HG02981 (cell line): ENCODE data around the gene ATRIP.

ENCODE experiments used
- ATAC-seq: cut with Tn5 transposase; IDR thresholded peaks from one replicate; pipeline ENCODE4 v1.9.1; 2021; ENCODE audit warnings: mild to moderate bottlenecking, moderate library complexity; ENCODE audit not compliant: unreplicated experiment

ATRIP gene

DNA sequence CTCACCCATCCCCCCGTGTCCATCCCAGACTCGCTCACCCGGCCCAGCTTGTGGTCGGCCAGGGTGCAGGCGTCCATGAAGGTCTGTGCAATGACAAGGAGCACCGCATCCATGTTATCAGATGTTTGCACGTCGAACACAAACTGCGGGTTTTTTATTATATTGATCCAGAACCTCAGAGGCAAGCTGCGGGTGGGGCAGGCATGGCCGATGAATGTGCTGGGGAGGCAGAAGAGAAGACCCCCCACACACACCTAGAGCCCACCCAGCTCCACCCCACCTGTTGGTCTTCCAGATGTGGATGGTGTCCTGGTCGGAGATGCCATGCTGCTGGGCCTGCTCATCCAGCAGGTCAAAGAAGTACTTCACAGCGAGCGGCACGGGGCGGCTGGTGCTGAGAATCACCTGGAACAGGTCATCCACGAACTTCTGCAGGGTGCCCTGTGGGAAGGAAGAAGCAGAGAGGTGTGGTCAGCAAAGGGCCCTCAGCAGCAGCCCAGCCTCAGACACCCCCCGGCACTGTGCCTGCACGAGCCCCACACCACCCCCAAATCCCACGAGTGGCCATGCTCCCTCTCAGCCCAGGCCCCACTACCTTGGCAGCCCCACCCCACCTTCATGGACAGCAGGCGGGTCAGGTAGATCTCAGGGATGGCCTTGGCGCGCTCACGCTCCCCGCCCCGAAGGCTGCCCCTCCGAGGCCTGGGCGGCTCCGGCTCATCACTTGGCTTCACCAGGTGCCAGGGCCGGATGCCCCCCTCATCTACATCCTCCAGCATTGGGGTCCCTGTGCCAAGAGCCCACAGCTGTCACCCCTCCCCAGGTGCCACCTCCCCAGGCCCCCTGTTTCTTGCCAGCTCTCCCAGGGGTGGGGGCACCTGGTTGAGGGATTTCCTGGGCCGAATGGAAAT, 37.0 kb upstream of the ATRIP start:
- ATAC-seq, result no peak

GRCh38 chr3:48410205-48411040, 36.1 kb upstream of the ATRIP start:
- no peak for ATAC-seq

DNA sequence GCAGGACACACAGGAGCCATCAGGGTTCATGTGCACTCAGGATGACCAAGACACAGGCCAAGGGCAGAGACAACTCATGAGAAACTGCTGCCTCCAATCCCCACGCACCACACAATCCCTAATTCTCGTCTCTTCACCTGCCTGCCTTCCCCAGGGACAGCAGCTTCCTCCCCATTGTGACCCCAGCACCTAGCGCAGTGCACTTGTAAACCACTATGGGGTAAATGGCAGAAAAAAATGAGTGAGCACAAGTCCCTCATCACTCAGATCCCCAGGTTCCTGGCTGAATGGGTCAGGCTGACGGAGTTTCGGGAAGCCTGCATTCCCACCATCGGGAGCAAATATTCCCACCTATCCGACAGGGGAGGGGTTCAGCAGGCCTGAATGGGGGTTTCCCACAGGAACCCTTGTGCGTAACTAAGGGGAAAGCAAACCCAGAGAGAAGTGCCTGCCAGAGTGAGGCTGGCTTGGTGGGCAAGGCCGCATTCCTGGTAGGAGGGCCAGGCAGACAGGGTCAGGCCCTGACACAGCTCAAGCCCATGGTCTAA, 35.4 kb upstream of the ATRIP start:
- no peak for ATAC-seq

DNA sequence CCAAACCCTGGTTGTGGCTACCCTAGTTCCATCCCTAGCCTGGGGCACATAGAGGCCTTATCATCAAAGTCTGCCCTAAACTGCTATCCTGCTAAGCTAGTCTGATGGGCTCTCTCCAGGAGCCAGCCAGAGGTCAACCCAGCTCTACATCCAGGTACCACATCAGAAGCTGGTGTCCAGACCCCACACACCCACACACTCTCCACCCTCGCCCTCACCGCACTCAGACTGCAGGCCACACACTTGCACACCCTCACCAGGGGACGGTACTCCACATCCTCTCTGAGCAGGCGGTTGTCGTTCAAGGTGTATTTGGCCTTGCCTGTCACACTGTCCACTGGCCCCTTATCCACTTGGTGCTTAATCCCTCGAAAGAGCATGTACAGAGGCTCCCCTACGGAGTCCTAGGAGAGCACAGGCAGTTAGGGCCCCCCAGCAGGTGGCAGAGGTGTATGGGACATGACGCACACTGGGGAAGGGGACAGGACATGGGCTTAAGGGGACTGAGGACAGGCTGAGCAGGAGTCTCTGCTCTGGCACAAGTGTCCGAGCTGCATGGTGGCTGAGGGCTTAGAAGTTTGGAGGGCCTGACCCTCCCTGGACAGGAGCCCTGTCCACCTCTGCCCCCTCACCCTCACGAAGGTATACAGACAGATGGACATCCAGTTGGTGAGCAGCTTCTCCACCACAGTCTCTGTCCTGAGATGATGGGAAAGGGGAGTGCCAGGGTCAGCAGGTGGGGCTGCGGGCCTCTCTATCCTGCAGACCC, 34.7 kb upstream of the ATRIP start:
- ATAC-seq, result no peak

DNA sequence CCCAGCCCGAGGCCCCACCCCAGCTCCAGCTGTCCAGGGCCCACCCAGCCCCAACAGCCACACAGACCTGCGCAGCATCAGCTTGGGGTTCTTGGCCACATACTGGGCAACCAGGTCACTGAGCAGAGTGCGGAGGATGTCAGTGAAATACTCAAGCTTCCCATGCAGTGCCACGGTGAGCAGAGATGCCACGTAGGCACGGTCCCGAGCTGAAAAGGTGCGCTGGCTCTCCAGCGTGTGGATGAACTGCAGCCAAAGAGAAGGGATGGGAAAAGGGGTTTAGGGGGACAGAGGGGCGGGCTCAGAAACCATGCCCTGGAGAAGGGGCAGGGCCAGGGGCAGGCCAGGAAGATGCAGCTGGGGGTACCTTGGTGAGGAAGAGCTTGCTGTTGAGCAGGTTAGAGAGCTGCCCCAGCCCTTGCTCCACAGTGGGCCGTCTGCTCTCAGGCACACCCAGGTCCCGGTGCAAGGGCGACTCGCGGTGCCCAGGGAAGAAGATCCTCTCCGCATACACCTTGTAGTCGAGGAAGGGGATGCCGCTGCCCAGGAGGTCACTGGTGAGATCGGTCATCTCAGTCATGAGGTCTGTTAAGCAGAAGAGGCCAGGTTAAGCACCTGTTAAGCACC, 34.0 kb upstream of the ATRIP start:
- ATAC-seq, result no peak

DNA sequence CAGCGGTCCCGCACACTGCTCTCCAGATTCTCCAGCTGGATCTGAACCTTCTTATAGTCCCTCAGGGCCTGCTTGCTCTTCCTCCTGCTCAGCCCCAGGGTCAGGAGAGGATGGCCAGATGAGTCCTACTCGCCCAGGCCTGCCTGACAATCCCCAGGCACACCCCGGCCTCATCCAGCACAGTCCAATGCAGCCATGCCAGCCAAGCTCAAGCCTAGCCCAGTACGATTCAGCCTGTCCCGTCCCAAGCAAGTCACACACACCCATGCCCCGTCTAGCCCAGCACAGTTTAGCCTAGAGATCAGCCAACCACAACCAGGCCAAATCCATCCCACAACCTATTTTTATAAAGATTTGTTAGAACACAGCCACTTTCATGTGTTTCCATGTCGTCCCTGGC, 33.5 kb upstream of the ATRIP start:
- no peak for ATAC-seq

DNA sequence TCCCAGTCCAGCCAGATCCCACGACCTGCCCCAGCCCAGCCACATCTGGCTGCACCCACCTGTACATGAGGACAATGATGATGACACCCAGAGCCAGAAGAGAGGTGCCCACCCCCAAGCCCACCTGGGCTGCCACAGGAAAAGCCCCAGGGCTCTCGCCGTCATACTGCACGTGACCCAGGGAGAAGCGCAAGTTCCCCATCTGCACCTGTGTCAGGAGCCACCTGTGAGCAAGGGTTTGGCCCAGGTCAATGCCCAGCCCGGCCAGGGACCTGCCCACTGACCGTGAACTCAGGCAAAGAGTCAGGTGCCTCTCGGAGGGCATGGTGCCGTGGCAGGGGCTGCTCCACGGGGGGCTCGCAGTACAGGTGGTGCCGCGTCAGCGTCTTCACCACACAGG, 32.9 kb upstream of the ATRIP start:
- no peak for ATAC-seq

GRCh38 chr3:48414376-48415250, 31.9 kb upstream of the ATRIP start:
- ATAC-seq, result no peak

DNA sequence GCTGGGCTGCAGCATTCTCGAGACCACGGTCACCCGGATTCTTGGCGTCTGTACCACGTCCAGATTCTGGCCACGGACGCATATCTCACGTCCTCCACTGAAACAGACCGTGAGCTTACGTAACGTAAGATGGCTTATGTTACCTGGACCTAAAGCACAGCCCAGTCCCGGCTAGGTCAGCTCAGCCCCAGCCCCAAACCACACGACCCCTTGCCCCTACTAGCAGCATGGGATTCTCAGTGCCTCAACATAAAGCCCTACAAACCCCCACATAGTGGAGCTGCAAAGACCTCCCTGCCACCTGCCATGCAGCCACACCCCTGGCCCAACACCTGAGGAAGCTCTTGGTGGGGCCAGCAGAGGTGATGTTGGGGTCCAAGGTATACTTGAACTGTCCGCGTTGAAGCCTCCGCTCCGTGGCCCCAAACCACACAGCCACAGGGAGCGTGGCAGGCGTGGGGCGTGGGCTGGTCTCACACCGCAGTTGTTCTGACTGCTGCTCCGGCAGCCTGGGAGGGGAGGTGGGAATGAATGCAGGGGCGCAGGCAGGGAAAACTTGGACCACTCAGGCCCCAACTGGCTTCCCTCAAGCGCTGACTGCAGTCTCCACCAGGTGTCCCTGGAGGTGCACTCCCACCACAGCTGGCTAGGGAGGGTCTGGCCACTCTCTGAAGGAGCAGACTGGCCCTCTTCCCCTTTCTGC, 31.1 kb upstream of the ATRIP start:
- ATAC-seq, result no peak

- no peak for ATAC-seq
These were observed 30.4 kb upstream of the ATRIP start for GRCh38 chr3:48416091-48416505.

DNA sequence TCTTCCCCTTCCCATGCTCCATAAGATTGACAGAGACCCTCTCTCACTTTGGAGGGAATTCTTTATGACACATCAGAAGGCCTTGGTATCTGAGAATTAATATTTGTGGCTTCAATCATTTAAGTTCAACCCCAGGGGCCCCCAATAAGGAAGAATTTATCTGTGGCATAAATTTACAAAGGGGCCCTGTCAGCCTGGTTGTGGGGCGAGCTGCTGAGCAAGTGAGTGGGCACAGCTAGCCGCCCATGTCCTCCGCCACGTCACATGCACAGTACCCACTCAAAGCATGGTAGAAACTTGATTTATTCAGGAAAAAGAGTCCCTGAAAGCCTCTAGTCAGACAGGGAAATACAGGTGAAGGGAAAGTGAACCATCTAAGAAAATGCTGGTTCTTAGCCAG, 30.0 kb upstream of the ATRIP start:
- ATAC-seq, result no peak

DNA sequence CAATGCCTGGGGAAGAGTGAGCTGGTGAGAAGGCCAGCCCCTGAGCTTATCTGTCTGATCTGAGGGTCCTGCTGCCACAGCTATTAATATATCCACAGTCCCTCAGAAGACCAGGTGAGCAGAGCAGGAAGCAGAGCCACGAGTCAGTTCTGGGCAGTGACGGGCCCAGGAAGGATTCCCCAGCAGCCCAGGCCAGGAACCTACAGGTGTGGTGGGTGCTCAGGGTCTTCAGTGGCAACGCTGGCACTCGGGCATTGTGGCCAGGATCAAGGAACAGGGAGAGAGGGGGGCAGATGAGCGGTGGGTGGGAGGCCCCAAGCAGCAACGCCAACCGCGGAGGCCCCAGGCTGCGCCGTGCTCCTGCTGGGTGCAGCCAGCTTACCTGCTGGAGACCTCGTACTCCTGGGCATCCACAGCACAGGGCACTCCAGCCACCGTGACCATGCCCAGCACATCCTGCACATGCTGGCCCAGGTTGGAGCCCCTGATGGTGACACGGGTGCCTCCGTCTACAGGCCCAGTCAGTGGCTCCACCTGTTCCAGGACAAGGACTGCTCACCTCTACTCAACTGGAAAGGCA, 28.9 kb upstream of the ATRIP start:
- ATAC-seq, result no peak

GRCh38 chr3:48418140-48418539, 28.4 kb upstream of the ATRIP start:
- no peak for ATAC-seq

DNA sequence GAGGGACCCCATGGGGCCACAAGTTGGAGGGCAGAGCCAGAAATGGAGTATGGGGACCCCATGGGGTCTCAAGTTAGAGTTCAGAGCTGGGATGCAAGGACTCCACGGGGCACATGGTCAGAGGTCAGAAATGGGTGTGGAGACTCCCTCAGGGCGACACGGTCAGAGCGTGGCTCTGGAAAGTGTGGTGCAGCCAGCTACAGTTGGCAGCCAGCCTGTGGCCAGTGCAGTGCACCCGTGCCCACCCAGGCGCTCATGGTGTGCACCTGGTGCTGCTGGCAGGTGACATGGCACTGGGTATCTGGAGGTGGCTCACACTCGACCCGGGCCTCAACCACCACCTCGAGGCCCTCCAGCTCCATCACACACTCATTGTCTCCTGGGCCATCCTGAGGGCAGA, 27.9 kb upstream of the ATRIP start:
- ATAC-seq, result no peak

GRCh38 chr3:48419149-48419548, 27.4 kb upstream of the ATRIP start:
- ATAC-seq, result no peak

DNA sequence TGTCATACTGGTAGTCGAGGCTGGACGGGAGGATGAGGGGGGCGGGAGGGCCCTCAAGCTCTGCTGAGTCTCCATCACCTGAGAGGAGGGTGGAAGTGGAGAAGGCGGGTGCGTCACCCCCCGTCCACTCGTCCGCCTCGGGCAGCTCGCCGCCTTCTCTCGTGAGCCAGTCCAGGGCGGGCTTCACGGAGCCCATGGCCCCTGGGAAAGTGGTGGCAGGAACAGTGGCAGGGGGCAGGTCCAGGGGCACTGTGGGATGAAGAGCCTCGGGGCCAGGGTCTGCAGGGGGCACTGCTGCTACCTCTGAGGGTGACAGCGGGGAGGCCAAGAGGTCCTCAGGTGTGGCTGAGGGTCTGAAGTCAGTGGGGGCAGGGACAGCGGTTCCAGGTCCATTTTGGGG, 26.9 kb upstream of the ATRIP start:
- ATAC-seq, result no peak

- ATAC-seq, result no peak
These were observed 26.0 kb upstream of the ATRIP start for GRCh38 chr3:48420561-48420960.

- no peak for ATAC-seq
These were observed 24.3 kb upstream of the ATRIP start for GRCh38 chr3:48422272-48422671.

GRCh38 chr3:48422681-48423080, 23.9 kb upstream of the ATRIP start:
- no peak for ATAC-seq
